Measurements from ENCODE around the gene ABO. TPM values are rescaled to one million over a fixed set of nuclear protein-coding genes. Genes with fewer than 3 reads are reported as not detected.

ABO gene
- total and polyA plus RNA-seq, 9 of the 15 experiments (the other 6 are each of a cell fraction or from before 2014, with no cell fraction given) = 5.0 to 21.9 (median 11.9) TPM

GRCh38 chr9:133238851-133239532 is 36.0 kb downstream of the ABO start (continued):
- TF ChIP-seq CTCF (IDR thresholded peaks at IDR 0.05 in 2 of 3, conservative IDR thresholded peaks at IDR 0.05 in 1 of 3; ENCODE audit: insufficient read depth in 2 of 3, low read depth in 1 of 3, low read length in 3 of 3) (peak; percentile 95 to 99 (median 97)), HMG20A (CRISPR knock-in tag; conservative IDR thresholded peaks at IDR 0.05) (no peak), ZNF644 (tag; IDR thresholded peaks at IDR 0.05; ENCODE audit: low read depth) (no peak), ZNF592 (IDR thresholded peaks at IDR 0.05) (peak; percentile 62; the same call in 1 of the 2 replicates), ZNF76 (CRISPR knock-in tag; IDR thresholded peaks at IDR 0.05; ENCODE audit: borderline replicate concordance) (no peak), SIN3A (IDR thresholded peaks at IDR 0.05; ENCODE audit: borderline replicate concordance in 2 of 2, control insufficient read depth in 1 of 2, low read depth in 2 of 2, low read length in 2 of 2) (0 out of 4 replicates have a peak, but pooled peaks of 1 of the 2 experiments have one; percentile 31), ZBTB8A (IDR thresholded peaks at IDR 0.05; ENCODE audit: partially characterized antibody) (no peak), CREB3L1 (IDR thresholded peaks at IDR 0.05; ENCODE audit: borderline replicate concordance, low read depth) (no peak), NFXL1 (CRISPR knock-in tag; IDR thresholded peaks at IDR 0.05) (no peak), GABPB2 (CRISPR knock-in tag; conservative IDR thresholded peaks at IDR 0.05) (no peak), RFX5 (IDR thresholded peaks at IDR 0.05; ENCODE audit: low read depth, low read length) (no peak), HMG20B (CRISPR knock-in tag; IDR thresholded peaks at IDR 0.05) (no peak), NFIC (IDR thresholded peaks at IDR 0.05) (no peak), TOE1 (IDR thresholded peaks at IDR 0.05; ENCODE audit: borderline replicate concordance) (peak; percentile 35; the same call in 1 of the 2 replicates), TOE1 (CRISPR knock-in tag; IDR thresholded peaks at IDR 0.05; ENCODE audit: borderline replicate concordance, low read depth) (no peak), ZNF316 (IDR thresholded peaks at IDR 0.05) (no peak), MTA2 (IDR thresholded peaks at IDR 0.05; ENCODE audit: low read depth) (no peak; the same call in 1 of the 2 replicates), HES1 (IDR thresholded peaks at IDR 0.05; ENCODE audit: low read depth) (no peak), SMAD3 (CRISPR knock-in tag; conservative IDR thresholded peaks at IDR 0.05) (no peak), TRIM24 (IDR thresholded peaks at IDR 0.05) (no peak), ATF1 (CRISPR knock-in tag; IDR thresholded peaks at IDR 0.05) (no peak), ATF1 (tag; IDR thresholded peaks at IDR 0.05) (peak; percentile 43)

All from K562 (cell line).